GM19351 (cell line): ENCODE data around the gene RPL6.

Experiments used
- ATAC-seq: cut with Tn5 transposase; IDR thresholded peaks from one replicate; pipeline ENCODE4 v1.9.1; 2021; ENCODE audit warnings: mild to moderate bottlenecking, moderate library complexity; ENCODE audit not compliant: unreplicated experiment

The RPL6 gene

GRCh38 chr12:112380663-112381405 is 28.6 kb downstream of the RPL6 start:
- no peak for ATAC-seq

- ATAC-seq = no peak
Observed at GRCh38 chr12:112375105-112375504, 34.3 kb downstream of the RPL6 start.

- ATAC-seq = no peak
Observed at GRCh38 chr12:112374166-112374740, 35.2 kb downstream of the RPL6 start.

- no peak for ATAC-seq
Observed at GRCh38 chr12:112370868-112371510, 38.4 kb downstream of the RPL6 start.

- no peak for ATAC-seq
Observed at GRCh38 chr12:112370199-112370598, 39.2 kb downstream of the RPL6 start.

GRCh38 chr12:112368856-112369255 is 40.5 kb downstream of the RPL6 start:
- no peak for ATAC-seq

- no peak for ATAC-seq
Observed at GRCh38 chr12:112367965-112368364, 41.4 kb downstream of the RPL6 start.

- ATAC-seq = no peak
Observed at GRCh38 chr12:112362310-112362709, 47.1 kb downstream of the RPL6 start.

- ATAC-seq = no peak
Observed at GRCh38 chr12:112361271-112361670, 48.1 kb downstream of the RPL6 start.

- no peak for ATAC-seq
Observed at GRCh38 chr12:112359290-112359689, 50.1 kb downstream of the RPL6 start.

- no peak for ATAC-seq
Observed at GRCh38 chr12:112357214-112357613, 52.2 kb downstream of the RPL6 start.
